Measurements from ENCODE around the gene SAMD14. TPM values are rescaled to one million over a fixed set of nuclear protein-coding genes. Genes with fewer than 3 reads are reported as not detected.

The SAMD14 gene
- total and polyA plus RNA-seq, 10 of the 15 experiments (the other 5 are each of a cell fraction or from before 2014, with no cell fraction given) = 0.06 to 1.7 (median 0.25) TPM; not detected in 3

DNA sequence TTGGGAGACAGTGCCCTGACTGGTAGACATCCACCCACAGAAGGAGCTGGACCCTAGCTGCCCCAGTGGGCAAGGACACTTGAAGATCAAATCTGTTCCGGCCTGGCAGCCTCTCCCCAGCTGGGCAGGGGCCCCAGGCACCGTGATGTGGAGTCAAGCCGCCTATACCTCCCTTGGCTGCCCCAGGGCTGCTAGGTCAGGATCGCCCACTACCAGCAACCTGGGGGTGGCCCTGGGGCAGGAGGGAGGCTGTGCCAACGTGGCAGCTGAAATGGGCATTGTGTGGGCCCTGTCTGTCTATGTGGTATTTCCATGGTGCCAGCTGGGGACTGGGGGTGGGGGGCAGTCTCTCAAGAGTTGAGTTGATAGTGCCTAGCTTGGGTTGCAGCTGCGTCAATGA is 33.9 kb downstream of the SAMD14 start:
- ChIA-PET RAD21 (ENCODE audit: unreplicated experiment) (no interaction called here), CTCF (interaction anchor here (0.7 to 3.4 kb wide), 6 partner anchors 9 to 99 kb away, joined by 3 to 13 read pairs (median 4); partner anchors contain the start of gene ITGA3), POLR2A (interaction anchor here (1.0 kb wide), 1 partner anchor 97 kb away, joined by 3 read pairs; no protein-coding TSS in a partner anchor), SMC1A (ENCODE audit: uncharacterized antibody, unreplicated experiment) (no interaction called here)
- DNase-seq (ENCODE audit: low read depth, low spot score) (no peak), FAIRE-seq (no peak), ATAC-seq (no peak)
- Histone ChIP-seq H3K9ac (ENCODE audit: control insufficient read depth, insufficient read depth, low read length) (peak overlapping the region; percentile 66; the same call in 1 of the 2 replicates), H3K9me3 (replicated peaks; ENCODE audit: control insufficient read depth, insufficient read depth, low read length) (no peaks in the 10 kb centered on the region), H3K4me3 (peak overlapping the region; percentile 85), H3K79me2 (ENCODE audit: control insufficient read depth, insufficient read depth, low read length) (no peaks in the 10 kb centered on the region), H4K20me1 (ENCODE audit: control insufficient read depth, insufficient read depth) (no peaks in the 10 kb centered on the region), H2AFZ (ENCODE audit: control insufficient read depth, low read depth, low read length) (no peak overlapping the region), H3K4me2 (ENCODE audit: control insufficient read depth, insufficient read depth) (peak overlapping the region; percentile 98), H3K27ac (ENCODE audit: control insufficient read depth, insufficient read depth) (no peak overlapping the region), H3K27me3 (replicated peaks in 1 of 2; ENCODE audit: control insufficient read depth in 2 of 2, insufficient read depth in 2 of 2, low read length in 1 of 2) (no peaks in the 10 kb centered on the region), H3K36me3 (ENCODE audit: control insufficient read depth in 2 of 2, insufficient read depth in 2 of 2, low read length in 1 of 2) (no peaks in the 10 kb centered on the region), H3K4me1 (ENCODE audit: control insufficient read depth, insufficient read depth, low read length) (peaks cover 17% of the 10 kb centered on the region)
- in situ Hi-C loops (cut with MboI) = no loop called here
- BruUV-seq (replicated peaks) = no TSS peak
- intact Hi-C loops (cut with micrococcal nuclease; ENCODE audit: unreplicated experiment) = loop anchor here (5.0 kb wide), 1 partner anchor 51 kb away; no protein-coding TSS in a partner anchor
- 74% methylated on average over 6 of the region's 6 CpGs for WGBS (ENCODE audit: insufficient coverage, insufficient replicate concordance, low lambda C conversion rate, missing lambda C conversion rate)
- TF ChIP-seq ZBTB33 (IDR thresholded peaks at IDR 0.05) (no peak), PRDM15 (CRISPR knock-in tag; IDR thresholded peaks at IDR 0.05) (no peak), CBX5 (IDR thresholded peaks at IDR 0.05; ENCODE audit: low read depth) (no peak), RELA (IDR thresholded peaks at IDR 0.05; ENCODE audit: borderline replicate concordance, partially characterized antibody) (no peak), SMC3 (IDR thresholded peaks at IDR 0.05; ENCODE audit: borderline replicate concordance, low read length) (no peak), ZNF592 (IDR thresholded peaks at IDR 0.05) (no peak), POLR2AphosphoS2 (IDR thresholded peaks at IDR 0.05; ENCODE audit: low read depth, low read length) (no peak), STAT3 (IDR thresholded peaks at IDR 0.05; ENCODE audit: low read depth, low read length) (no peak), NFXL1 (IDR thresholded peaks at IDR 0.05; ENCODE audit: borderline replicate concordance) (no peak), SMARCA5 (IDR thresholded peaks at IDR 0.05) (no peak), HCFC1 (IDR thresholded peaks at IDR 0.05; ENCODE audit: low read length) (no peak)
- TF ChIP-seq, protein P1, sequence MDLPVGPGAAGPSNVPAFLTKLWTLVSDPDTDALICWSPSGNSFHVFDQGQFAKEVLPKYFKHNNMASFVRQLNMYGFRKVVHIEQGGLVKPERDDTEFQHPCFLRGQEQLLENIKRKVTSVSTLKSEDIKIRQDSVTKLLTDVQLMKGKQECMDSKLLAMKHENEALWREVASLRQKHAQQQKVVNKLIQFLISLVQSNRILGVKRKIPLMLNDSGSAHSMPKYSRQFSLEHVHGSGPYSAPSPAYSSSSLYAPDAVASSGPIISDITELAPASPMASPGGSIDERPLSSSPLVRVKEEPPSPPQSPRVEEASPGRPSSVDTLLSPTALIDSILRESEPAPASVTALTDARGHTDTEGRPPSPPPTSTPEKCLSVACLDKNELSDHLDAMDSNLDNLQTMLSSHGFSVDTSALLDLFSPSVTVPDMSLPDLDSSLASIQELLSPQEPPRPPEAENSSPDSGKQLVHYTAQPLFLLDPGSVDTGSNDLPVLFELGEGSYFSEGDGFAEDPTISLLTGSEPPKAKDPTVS (IDR thresholded peaks at IDR 0.05; ENCODE audit: low read depth, low read length) = no peak

Data from GM12878 (cell line).